GM18858 (cell line): ENCODE data around the gene TEAD2.
"Not testable (repeated sequence)": the region's sequence is repeated elsewhere in the genome, so short reads cannot be mapped to it uniquely, and the experiment has no call there.

Experiments used
- ATAC-seq: cut with Tn5 transposase; IDR thresholded peaks from one replicate; pipeline ENCODE4 v1.9.1; 2021; ENCODE audit not compliant: unreplicated experiment

Gene TEAD2

DNA sequence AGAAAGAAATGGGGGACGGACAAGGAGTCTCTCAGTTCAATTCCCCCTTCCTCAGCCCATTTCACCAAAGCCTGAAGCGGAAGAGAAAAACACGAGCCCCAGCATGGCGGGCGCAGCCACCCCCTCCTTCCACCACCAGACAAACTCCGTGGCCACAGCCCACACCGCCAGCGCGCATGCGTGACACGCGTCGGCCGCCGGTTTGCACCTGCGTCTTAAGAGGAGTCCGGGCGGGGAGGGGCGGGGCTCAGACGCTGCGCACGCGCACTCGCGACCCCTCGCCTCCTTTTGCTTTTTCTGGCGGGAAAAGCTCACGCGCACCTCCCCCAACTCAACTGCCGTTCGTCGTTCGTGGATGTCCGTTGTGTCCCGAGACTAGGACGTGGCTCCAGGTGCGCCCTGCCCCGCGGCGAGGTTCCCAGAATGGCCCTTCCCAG lies 25.7 kb upstream of the TEAD2 start, which contains the start of gene KASH5:
TSS of gene KASH5 (plus strand) at position 314 of the 437 bp plus-strand sequence. CDS start 2,635 bp downstream, outside the sequence.
- no peak for ATAC-seq

DNA sequence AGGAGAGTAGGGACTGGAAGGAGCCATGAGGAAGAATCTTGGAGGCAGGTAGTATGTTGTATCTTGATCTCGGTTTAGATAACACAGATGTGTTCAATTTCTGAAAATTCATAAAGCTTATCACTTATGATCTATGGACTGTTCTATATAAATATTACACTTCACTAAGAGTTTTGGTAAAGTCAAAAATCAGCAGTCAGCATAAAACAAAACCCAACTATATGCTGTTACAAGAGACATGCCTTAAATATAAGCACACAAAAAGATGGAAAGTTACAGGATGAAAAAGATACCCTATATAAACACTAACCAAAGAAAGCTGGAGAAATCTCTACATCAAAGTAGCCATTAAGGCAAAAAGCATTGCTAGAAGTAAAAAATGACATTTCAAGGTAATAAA lies 21.4 kb upstream of the TEAD2 start:
- ATAC-seq = no peak

DNA sequence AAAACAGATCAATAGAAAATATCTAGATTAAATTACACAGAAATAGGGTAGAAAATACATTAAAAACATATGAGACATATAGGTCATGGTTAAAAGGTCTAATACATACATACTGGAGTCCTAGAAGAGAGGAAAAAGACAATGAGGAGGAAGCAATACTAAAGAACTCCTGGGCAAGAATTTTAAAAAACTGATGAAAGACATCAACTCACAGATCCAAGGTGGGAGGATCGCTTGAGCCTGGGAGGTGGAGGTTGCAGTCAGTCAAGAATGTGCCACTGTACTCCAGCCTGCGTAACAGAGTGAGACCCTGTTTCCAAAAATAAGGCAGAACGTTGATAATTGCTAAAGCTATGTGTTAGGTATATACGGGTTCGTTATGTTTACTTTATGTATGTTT lies 20.4 kb upstream of the TEAD2 start:
- no peak for ATAC-seq

DNA sequence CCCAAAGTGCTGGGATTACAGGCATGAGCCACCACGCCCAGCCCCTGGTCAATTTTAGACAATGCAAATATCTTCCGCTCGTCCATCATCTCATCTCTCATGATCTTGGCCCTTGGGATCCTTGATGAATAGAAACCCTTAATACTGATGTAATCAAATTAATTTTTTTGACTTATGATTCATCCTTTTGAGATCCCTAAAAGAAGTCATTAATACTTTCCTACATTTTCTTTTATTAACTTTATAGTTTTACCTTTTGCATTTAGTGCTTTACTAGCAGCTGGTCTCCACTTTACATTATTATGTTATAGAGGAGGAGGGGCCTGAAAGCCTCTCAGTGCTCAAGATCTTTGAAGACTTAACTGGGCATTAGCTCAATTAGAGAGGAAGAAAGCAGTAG lies 18.2 kb upstream of the TEAD2 start:
- ATAC-seq = no peak

DNA sequence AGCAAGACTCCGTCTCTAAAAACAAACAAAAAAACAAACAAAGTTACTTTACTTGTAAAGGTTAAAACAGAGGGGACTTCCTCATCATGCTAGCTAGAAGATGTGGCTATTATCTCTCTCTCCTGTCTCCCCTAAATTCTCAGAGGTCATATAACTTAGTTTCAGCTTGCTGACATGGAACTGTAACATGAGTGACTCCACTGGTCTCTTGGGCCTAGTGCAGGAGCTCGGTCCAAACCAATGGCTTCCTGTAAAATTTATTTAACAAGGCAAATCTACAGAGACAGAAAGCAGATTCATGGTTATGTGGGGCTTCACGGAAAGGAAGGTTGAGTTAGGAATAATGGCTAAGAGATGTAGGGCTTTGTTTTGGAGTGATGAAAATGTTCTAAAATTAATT lies 16.3 kb upstream of the TEAD2 start:
- ATAC-seq = no peak

DNA sequence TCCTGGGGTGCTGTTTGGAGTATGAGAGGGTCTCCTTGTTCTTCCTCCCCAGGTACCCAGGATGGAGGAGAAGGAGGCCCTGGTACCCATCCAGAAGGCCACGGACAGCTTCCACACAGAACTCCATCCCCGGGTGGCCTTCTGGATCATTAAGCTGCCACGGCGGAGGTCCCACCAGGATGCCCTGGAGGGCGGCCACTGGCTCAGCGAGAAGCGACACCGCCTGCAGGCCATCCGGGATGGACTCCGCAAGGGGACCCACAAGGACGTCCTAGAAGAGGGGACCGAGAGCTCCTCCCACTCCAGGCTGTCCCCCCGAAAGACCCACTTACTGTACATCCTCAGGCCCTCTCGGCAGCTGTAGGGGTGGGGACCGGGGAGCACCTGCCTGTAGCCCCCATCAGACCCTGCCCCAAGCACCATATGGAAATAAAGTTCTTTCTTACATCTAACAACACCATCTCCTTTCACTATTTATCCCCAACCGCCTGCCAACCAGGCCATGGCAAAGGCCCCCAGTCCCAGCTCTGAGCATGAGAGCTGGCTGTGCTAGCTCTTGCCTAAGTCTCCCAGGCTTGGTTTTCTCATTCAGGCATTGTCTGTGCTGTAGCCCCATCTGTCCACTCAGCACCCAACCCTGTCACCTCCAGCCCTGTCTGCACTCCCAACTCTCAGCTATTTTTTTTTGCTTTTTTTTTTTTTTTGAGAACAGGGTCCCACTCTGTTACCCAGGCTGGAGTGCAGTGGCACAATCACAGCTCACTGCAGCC lies 12.6 kb upstream of the TEAD2 start:
- ATAC-seq = no peak

DNA sequence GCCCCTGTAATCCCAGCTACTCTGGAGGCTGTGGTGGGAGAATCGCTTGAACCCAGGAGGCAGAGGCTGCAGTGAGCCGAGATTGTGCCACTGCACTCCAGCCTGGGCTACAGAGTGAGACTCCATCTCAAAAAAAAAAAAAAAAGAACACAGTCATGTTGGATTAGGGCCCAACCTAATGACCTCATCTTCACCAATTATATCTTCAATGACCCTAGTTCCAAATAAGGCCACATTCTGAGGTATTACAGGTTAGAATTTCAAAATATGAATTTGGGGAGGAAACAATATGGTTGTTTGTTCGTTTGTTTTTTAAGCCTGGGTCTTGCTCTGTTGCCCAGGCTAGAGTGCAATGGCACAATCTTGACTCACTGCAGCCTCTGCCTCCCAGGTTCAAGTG lies 11.0 kb upstream of the TEAD2 start:
- not testable (repeated sequence) for ATAC-seq

DNA sequence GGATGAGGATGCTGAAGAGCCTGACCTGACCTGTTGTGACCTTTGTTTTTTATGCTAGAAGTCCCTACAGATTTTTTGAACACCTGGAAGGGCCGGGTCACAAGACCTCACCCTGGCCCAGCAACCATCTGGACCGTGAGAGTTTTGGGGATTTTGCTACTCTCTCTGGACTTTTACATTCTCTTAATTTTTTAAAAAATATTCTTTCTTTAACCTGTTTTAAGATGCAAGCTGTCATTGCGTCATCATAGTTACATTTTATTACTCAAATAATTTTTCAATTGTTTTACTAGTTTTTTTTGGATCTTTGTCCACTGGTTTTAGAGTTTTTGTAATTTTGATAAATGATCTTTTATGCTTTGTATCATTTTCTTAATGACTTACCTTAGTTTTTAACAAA lies 9.0 kb upstream of the TEAD2 start:
- ATAC-seq = no peak

DNA sequence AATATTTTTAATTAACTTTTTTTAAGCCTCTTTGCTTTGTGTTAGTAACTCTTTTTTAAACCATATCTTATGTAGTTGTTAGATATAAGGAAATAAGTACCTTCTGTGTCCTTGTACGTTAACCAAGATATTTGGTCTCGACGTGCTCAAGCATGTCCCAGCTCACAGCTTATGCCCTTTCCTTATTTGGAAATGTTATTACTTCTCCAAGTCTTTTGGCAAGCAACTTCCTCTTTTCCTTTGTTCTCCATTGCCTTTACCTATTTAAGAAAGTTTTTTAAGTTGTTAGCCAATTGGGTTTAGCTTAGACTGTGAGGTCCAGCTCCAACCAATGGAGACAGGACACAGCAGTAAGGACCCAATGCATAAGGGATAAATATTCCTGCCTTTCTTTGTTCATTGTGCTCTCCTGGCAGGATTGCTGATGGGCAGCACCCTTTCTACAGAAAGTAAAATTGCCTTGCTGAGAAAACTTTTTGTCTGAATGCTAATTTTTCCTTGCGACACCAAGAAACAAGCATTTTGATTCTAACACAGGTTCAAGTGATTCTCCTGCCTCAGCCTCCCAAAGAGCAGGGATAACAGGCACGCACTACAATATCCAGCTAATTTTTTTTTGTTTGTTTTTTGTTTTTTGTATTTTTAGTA lies 6.6 kb upstream of the TEAD2 start:
- ATAC-seq = no peak

DNA sequence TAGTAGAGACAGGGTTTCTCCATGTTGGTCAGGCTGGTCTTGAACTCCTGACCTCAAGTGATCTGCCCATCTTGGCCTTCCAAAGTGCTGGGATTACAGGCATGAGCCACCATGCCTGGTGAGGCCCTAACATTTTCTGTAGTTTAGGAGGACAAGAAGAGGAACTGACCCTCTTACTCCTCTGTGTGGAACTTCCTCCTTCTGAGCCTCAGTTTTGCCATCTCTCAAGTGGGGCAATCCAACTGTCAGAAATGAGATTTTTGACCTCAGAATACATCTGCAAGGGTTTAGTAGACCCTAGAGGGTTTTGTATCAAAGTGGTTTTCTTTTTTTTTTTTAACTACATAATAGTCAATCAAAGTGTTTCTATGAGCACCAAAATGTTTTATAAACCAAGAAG lies 3.9 kb upstream of the TEAD2 start:
- ATAC-seq = no peak

DNA sequence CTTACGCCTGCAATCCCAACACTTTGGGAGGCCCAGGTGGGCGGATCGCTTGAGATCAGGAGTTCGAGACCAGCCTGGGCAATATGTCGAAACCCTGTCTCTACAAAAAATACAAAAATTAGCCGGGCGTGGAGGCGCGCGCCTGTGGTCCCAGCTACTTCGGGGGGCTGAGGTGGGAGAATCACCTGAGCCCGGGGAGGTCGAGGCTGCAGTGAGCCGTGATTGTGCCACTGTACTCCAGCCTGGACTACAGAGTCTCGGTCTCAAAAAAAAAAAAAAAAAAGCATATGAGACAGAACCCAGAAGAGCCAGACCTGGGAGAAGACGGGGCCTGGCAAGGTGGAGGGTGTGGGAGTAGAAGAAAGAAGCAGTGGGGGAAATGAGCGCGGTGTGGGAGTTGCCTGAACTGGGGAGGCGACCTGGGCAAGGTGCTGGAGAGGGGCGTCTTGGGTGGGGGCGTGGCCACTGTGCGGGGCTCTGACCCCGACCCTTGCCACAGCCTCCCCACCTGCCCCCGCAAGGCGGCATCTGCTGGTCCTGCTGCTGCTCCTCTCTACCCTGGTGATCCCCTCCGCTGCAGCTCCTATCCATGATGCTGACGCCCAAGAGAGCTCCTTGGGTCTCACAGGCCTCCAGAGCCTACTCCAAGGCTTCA lies 2.0 kb upstream of the TEAD2 start:
- no peak for ATAC-seq

DNA sequence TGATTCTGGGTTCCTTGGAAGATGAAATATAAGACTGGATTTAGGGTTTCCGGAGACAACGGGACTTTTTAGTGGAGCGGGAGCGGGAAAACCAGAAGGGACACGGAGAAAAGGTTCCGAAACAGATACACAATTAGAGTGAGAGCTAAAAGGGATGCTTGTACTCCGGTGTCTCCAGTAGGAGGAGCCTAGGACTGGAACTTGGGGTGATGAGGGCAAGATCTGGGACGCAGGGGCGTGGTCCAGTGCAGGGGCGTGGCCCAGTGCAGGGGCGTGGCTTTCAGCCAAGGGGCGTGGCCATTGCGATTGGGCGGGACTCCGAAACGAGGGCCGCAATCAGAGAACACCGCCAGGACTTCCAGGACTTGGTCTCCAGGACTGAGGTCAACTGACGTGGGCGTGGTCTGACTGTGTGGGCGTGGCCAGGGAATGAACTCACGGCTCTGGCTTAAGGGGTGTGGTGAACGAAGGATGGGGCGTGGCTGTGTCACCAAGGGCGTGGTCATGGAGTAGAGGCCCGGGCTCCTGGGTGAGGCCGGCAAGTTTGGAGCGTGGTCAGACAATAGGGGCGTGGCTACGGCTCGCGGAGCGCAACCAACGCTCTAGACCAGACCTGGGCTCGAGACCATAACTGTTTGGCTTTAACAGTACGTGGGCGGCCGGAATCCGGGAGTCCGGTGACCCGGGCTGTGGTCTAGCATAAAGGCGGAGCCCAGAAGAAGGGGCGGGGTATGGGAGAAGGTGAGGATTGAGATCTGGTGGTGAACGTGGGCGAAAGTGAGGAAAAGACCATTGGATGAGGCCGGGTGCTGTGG lies 1.3 kb upstream of the TEAD2 start, which contains the start of gene DKKL1:
TSS of gene DKKL1 (plus strand) at position 610 of the 815 bp plus-strand sequence. CDS start at position 732, 122 bp downstream.
- ATAC-seq = no peak

DNA sequence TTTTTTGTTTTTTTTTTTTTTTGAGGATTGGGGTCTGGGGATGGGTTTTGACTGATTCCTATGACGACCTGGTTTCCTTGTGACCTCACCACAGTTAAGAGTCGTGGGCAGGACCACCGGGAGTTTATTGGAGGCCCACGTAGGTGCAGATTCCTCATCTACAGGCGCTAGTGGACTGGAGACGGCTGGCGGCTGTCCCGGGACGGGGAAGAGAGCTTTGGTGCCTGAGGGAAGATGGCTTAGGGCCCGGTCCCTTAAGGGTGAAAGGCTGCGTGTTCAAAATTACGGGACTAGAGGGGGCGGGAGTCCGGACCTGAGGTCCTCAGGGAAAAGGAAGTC lies 682 bp upstream of the TEAD2 start:
- no peak for ATAC-seq

DNA sequence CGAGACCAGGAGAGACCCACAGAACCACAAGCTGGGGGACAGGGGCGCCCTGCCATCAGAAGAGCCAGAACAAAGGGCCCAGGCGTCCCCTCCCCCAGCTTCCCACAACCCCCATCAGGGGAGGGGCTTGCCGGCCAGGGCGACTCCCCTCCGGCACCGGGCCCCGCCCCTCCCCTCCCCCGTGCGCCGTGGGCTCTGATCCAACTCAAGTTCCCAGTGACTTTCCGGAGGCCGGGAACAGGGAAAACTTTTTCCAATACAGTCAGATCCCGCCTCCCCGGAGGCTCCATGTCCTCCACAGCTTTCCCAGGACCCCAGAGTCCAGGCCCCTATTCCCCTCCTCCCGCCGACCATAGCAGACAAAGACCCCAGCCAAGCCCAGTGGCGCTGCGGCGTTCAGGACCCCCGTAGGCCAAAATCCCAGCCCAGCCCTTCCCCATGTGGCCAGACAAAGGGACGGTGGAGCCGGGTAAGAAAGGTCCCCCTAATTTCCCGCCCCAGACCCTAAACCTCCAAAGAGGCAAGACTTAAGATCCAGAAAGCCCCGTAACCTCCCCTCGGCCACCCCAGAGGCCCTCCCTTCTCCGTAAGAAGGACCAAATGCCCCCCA lies 673 bp downstream of the TEAD2 start:
- ATAC-seq = no peak

DNA sequence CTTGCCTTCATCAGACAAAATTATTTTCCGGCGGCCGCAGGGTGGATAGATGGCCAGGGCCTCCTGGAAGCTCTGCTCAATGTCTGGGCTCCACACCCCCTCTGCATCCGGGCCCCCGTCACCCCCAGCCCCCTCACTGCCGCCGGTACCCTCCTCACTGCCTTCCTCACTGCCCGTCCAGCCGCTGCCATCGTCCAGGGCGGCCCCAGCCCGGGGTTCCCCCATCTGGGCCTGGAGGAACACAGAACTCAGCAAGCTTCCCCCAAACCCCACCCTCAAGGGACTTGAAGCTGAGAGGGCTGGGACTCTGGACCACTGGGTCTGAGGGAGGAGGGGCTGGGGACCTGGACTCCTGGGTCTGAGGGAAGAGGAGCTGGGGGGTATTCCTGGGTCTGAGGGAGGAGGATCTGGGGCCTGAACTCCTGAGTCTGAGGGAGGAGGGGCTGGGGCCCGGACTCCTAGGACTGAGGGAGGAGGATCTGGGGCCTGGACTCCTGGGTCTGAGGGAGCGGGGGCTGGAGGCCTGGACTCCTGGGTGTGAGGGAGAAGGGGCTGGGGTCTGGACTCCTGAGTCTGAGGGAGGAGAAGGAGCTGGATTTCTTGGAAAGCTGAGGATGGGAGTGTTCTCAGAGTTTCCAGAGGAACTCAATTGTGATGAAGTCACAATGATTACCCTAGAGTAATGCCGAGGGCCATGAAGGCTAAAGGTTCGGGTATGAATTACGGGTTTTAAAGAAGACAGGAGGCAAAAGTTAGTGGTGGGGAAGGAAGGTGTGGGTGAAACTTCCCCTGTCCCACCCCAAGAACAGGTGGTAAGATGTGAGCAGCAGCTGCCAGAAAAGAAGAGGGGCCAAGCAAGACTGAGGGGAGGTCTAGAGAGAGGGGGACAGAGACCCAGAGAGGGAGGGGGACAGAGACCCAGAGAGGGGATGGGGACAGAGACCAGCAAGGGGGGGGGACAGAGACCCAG lies 2.1 kb downstream of the TEAD2 start:
- no peak for ATAC-seq

DNA sequence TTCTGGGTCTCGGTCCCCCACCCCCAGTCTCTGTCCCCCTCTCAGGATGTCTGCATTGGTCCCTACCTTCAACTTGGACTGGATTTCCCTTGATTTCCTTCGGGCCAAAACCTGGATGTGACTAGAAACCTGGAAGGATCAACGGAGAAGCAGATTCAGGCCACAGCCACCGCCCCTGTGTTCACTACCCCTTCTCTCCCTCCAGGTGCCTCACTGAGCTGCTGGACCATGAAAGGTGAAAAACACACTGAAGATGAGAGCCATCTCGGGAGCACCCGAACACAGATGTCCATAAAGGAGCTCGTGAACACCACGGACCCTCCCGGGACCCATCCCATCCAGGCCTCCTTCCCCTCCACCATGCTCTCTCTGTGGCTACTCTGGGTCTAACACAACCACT lies 5.0 kb downstream of the TEAD2 start:
- ATAC-seq = no peak

DNA sequence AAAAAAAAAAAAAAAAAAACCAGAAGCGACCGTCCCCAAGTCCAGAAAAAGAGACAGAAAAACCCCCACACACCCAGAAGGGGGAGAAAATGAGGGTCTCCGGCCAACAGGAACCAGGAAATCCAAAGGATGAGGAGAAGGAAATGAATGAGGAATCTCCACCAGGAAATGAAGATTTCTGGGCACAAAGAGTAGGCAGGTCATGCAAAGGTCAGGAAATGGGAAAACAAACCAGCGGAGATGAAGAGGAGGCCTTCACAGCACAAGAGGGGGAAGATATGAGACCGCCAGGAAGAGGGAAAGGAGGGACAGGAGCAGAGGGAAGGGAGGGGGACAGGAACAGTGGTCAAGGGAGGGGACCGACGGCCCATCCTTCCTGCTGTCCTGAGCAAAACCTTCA lies 5.8 kb downstream of the TEAD2 start:
- no peak for ATAC-seq

DNA sequence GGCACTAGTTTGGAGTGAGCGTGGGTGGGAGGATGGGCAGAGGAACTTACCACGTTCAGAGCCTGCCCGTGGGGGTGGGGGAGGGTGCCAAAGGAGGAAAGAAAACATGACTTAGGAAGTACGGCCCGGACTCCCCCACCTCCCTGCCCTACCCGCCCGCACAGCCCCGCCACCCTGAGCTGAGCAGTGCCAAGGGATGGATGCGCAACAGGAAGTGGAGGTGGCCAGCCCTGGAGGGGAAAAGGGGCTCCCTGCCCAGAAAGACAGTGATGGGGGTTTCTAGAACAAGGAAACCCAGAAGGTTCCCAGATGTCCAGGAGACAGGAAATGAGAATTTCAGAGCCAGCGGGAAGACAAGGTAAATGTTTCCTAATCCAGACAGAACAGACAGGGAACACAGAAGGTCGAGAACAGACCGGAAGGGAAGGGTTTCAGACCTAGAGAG lies 6.3 kb downstream of the TEAD2 start:
- no peak for ATAC-seq

DNA sequence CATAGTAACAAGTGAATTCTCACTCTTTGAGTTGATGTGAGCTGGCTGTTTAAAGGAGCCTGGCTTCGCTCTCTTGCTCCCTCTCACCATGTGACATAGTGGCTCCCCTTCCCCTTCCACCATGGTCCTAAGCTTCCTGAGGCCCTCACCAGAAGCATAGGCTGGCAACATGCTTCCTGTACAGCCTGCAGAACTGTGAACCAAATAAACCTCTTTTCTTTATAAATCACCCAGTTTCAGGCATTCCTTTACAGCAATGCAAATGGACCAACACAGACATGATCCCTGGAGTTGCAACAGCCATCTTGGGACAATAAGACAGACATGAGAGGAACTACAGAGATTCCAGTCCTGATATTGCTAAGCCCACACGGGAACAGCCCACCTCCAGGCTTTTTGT lies 12.6 kb downstream of the TEAD2 start:
- ATAC-seq = no peak
